Measurements from ENCODE around the gene CYP2D6.

The CYP2D6 gene

DNA sequence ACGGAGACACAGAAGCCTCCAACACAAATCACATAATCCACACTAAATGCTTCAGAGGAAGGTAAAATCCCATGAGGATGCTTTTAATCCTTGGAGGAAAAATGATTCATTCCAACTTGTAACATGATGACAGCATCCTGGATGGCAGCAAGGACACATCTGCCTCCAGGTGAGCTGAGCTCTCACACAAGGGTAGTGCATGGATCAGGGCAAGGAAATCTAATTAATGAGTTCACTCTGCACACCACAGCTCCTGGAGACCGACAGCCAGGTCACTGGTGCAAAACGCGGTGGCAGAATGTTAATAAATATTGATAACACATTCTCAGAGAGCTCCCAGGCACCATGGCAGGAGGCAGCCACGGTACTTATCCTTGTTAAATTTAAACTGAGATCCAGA is 40.3 kb upstream of the CYP2D6 start:
- H3K27ac ChIP-seq (ENCODE audit: low read length): no peak overlapping the region
- H3K36me3 ChIP-seq (ENCODE audit: insufficient read depth, low read length): peaks cover 78% of the 10 kb centered on the region
- no peaks in the 10 kb centered on the region for H3K4me1 ChIP-seq (ENCODE audit: insufficient read depth, low read length)
- no peaks in the 10 kb centered on the region for H3K9me3 ChIP-seq (ENCODE audit: insufficient read depth, low read length, severe bottlenecking)
- no peak for TF ChIP-seq EZH2 (IDR thresholded peaks at IDR 0.05; ENCODE audit: borderline replicate concordance, low read depth, low read length, severe bottlenecking)
- TF ChIP-seq, protein P1, sequence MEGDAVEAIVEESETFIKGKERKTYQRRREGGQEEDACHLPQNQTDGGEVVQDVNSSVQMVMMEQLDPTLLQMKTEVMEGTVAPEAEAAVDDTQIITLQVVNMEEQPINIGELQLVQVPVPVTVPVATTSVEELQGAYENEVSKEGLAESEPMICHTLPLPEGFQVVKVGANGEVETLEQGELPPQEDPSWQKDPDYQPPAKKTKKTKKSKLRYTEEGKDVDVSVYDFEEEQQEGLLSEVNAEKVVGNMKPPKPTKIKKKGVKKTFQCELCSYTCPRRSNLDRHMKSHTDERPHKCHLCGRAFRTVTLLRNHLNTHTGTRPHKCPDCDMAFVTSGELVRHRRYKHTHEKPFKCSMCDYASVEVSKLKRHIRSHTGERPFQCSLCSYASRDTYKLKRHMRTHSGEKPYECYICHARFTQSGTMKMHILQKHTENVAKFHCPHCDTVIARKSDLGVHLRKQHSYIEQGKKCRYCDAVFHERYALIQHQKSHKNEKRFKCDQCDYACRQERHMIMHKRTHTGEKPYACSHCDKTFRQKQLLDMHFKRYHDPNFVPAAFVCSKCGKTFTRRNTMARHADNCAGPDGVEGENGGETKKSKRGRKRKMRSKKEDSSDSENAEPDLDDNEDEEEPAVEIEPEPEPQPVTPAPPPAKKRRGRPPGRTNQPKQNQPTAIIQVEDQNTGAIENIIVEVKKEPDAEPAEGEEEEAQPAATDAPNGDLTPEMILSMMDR (IDR thresholded peaks at IDR 0.05; ENCODE audit: borderline replicate concordance, extremely low read depth, low read length, poor library complexity, severe bottlenecking): no peak
- H2AFZ ChIP-seq (ENCODE audit: low read depth, low read length): no peak overlapping the region
- H3K4me2 ChIP-seq (ENCODE audit: insufficient read depth, low read length): no peak overlapping the region
- peaks cover 62% of the 10 kb centered on the region for H4K20me1 ChIP-seq (ENCODE audit: insufficient read depth, low read length)
- no peak overlapping the region for H3K4me3 ChIP-seq (ENCODE audit: low read depth in 1 of 2, low read length in 2 of 2)
- H3K9ac ChIP-seq (ENCODE audit: low read depth, low read length): no peak overlapping the region
- DNase-seq (no peak), ATAC-seq (ENCODE audit: insufficient read depth, low read depth) (no peak)
- no peaks in the 10 kb centered on the region for H3K27me3 ChIP-seq (ENCODE audit: insufficient read depth, low read length, poor library complexity)
- H3K79me2 ChIP-seq (ENCODE audit: insufficient read depth, low read length): peaks cover 66% of the 10 kb centered on the region

DNA sequence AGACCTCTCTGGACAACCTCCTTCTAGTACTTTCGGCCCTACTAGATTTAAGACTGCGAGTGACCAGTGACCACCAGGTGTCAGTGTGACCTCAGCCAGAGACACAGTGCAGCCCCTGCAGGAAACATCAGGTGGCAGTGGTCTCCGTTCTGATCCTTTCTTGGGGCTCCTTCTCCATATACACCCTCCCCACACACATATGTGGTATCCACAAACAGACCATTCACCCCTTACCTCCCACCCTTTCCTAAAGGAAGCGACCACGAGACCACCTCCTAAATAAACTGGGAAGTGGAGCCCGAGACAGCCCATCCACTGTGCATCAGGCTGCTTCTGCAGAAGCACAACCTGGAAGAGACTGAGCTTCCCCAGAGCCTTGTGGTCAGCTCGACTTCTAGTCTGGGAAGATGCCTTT is 38.5 kb upstream of the CYP2D6 start:
- no peaks in the 10 kb centered on the region for H3K4me1 ChIP-seq (ENCODE audit: insufficient read depth, low read length)
- no peak overlapping the region for H2AFZ ChIP-seq (ENCODE audit: low read depth, low read length)
- peaks cover 84% of the 10 kb centered on the region for H3K36me3 ChIP-seq (ENCODE audit: insufficient read depth, low read length)
- H3K9me3 ChIP-seq (ENCODE audit: insufficient read depth, low read length, severe bottlenecking): no peaks in the 10 kb centered on the region
- peaks cover 66% of the 10 kb centered on the region for H4K20me1 ChIP-seq (ENCODE audit: insufficient read depth, low read length)
- no peaks in the 10 kb centered on the region for H3K27me3 ChIP-seq (ENCODE audit: insufficient read depth, low read length, poor library complexity)
- TF ChIP-seq, protein P1 (IDR thresholded peaks at IDR 0.05; ENCODE audit: borderline replicate concordance, extremely low read depth, low read length, poor library complexity, severe bottlenecking): peak; percentile 75
- no peak for TF ChIP-seq EZH2 (IDR thresholded peaks at IDR 0.05; ENCODE audit: borderline replicate concordance, low read depth, low read length, severe bottlenecking)
- DNase-seq (peak; percentile 58), ATAC-seq (ENCODE audit: insufficient read depth, low read depth) (peak; percentile 78)
- H3K79me2 ChIP-seq (ENCODE audit: insufficient read depth, low read length): peaks cover 57% of the 10 kb centered on the region
- no peak overlapping the region for H3K27ac ChIP-seq (ENCODE audit: low read length)
- no peak overlapping the region for H3K9ac ChIP-seq (ENCODE audit: low read depth, low read length)
- H3K4me3 ChIP-seq (ENCODE audit: low read depth in 1 of 2, low read length in 2 of 2): no peak overlapping the region
- no peak overlapping the region for H3K4me2 ChIP-seq (ENCODE audit: insufficient read depth, low read length)

DNA sequence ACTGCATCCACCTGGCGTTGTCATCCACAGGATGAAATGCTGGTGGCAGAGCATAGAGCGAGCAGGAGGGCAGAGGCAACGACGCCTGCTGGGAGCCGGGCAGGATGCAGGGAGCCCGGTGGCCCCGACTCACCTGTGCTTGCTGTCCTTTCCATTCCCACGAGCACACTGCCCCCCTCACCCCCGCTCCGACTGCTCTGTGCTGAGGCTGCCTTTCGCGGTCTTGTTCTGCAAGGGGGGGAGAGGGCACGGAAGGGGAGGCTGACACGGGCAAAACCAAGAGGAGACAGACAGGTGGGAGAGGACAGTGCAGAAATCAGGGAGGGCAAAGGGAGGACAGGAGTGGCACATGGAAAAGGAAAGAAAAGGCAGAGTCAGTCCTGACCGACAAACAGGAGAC is 37.9 kb upstream of the CYP2D6 start:
- peaks cover 84% of the 10 kb centered on the region for H3K36me3 ChIP-seq (ENCODE audit: insufficient read depth, low read length)
- no peaks in the 10 kb centered on the region for H3K4me1 ChIP-seq (ENCODE audit: insufficient read depth, low read length)
- H3K9ac ChIP-seq (ENCODE audit: low read depth, low read length): no peak overlapping the region

More for the DNA sequence above, 37.9 kb upstream of the CYP2D6 start:
- ATAC-seq (ENCODE audit: insufficient read depth, low read depth): no peak
- Histone ChIP-seq H3K79me2 (ENCODE audit: insufficient read depth, low read length) (peaks cover 54% of the 10 kb centered on the region), H3K27ac (ENCODE audit: low read length) (no peak overlapping the region), H3K4me3 (ENCODE audit: low read depth in 1 of 2, low read length in 2 of 2) (no peak overlapping the region), H4K20me1 (ENCODE audit: insufficient read depth, low read length) (peaks cover 64% of the 10 kb centered on the region), H3K27me3 (ENCODE audit: insufficient read depth, low read length, poor library complexity) (no peaks in the 10 kb centered on the region), H3K9me3 (ENCODE audit: insufficient read depth, low read length, severe bottlenecking) (no peaks in the 10 kb centered on the region), H3K4me2 (ENCODE audit: insufficient read depth, low read length) (no peak overlapping the region), H2AFZ (ENCODE audit: low read depth, low read length) (no peak overlapping the region)
- no peak for DNase-seq
- TF ChIP-seq EZH2 (IDR thresholded peaks at IDR 0.05; ENCODE audit: borderline replicate concordance, low read depth, low read length, severe bottlenecking): no peak
- TF ChIP-seq, protein P1 (IDR thresholded peaks at IDR 0.05; ENCODE audit: borderline replicate concordance, extremely low read depth, low read length, poor library complexity, severe bottlenecking): no peak
